ENCODE data around the gene NEB. TPM values are rescaled to one million over a fixed set of nuclear protein-coding genes. Genes with fewer than 3 reads are reported as not detected.
"Not testable (repeated sequence)": the region's sequence is repeated elsewhere in the genome, so short reads cannot be mapped to it uniquely, and the experiment has no call there.

Gene NEB
- total RNA-seq, 2 experiments from 2014 or later: 0.40 to 0.48 TPM

GRCh38 chr2:151711025-151711424 lies 23.3 kb downstream of the NEB start:
- no peaks in the 10 kb centered on the region for H3K9me3 Mint-ChIP-seq
- no peaks in the 10 kb centered on the region for H3K4me1 Mint-ChIP-seq
- CTCF ChIA-PET: no interaction called here
- H3K4me3 Mint-ChIP-seq: no peak overlapping the region
- no peak overlapping the region for H3K27ac Mint-ChIP-seq
- no peaks in the 10 kb centered on the region for H3K36me3 Mint-ChIP-seq (ENCODE audit: low read depth)
- H3K27me3 Mint-ChIP-seq: peaks cover 2% of the 10 kb centered on the region
- POLR2A ChIA-PET: no interaction called here
- no peak for DNase-seq

GRCh38 chr2:151708788-151709187 lies 25.5 kb downstream of the NEB start:
- H3K27ac Mint-ChIP-seq: no peak overlapping the region
- H3K4me3 Mint-ChIP-seq: no peak overlapping the region
- DNase-seq: no peak
- peaks cover 3% of the 10 kb centered on the region for H3K9me3 Mint-ChIP-seq
- POLR2A ChIA-PET: no interaction called here
- H3K4me1 Mint-ChIP-seq: no peaks in the 10 kb centered on the region
- CTCF ChIA-PET: interaction anchor here (0.9 kb wide), 1 partner anchor 9 kb away, joined by 4 read pairs; no protein-coding TSS in a partner anchor
- H3K36me3 Mint-ChIP-seq (ENCODE audit: low read depth): no peaks in the 10 kb centered on the region
- H3K27me3 Mint-ChIP-seq: peaks cover 2% of the 10 kb centered on the region

- Mint-ChIP-seq H3K9me3 (peaks cover 3% of the 10 kb centered on the region), H3K4me3 (no peak overlapping the region), H3K27me3 (peaks cover 2% of the 10 kb centered on the region), H3K36me3 (ENCODE audit: low read depth) (no peaks in the 10 kb centered on the region), H3K4me1 (no peaks in the 10 kb centered on the region), H3K27ac (no peak overlapping the region)
- no peak for DNase-seq
- ChIA-PET POLR2A (no interaction called here), CTCF (interaction anchor here (0.9 kb wide), 1 partner anchor 10 kb away, joined by 4 read pairs; no protein-coding TSS in a partner anchor)
Observed at GRCh38 chr2:151707857-151708256, 26.4 kb downstream of the NEB start.

GRCh38 chr2:151704480-151704961 lies 29.8 kb downstream of the NEB start:
- CTCF ChIA-PET; POLR2A ChIA-PET; H3K36me3 Mint-ChIP-seq (ENCODE audit: low read depth); H3K4me3 Mint-ChIP-seq; H3K4me1 Mint-ChIP-seq; DNase-seq; H3K27ac Mint-ChIP-seq; H3K27me3 Mint-ChIP-seq; H3K9me3 Mint-ChIP-seq: not testable (repeated sequence)

- H3K27me3 Mint-ChIP-seq; DNase-seq; H3K36me3 Mint-ChIP-seq (ENCODE audit: low read depth); POLR2A ChIA-PET; H3K9me3 Mint-ChIP-seq; H3K27ac Mint-ChIP-seq; CTCF ChIA-PET; H3K4me1 Mint-ChIP-seq; H3K4me3 Mint-ChIP-seq: not testable (repeated sequence)
Observed at GRCh38 chr2:151698134-151698533, 36.1 kb downstream of the NEB start.

GRCh38 chr2:151695778-151696177 lies 38.5 kb downstream of the NEB start:
- H3K36me3 Mint-ChIP-seq (ENCODE audit: low read depth): no peaks in the 10 kb centered on the region
- no peak overlapping the region for H3K4me3 Mint-ChIP-seq
- no peak for DNase-seq
- peaks cover 2% of the 10 kb centered on the region for H3K27me3 Mint-ChIP-seq
- H3K9me3 Mint-ChIP-seq: no peaks in the 10 kb centered on the region
- no peak overlapping the region for H3K27ac Mint-ChIP-seq
- H3K4me1 Mint-ChIP-seq: no peaks in the 10 kb centered on the region
- CTCF ChIA-PET: interaction anchor here (1.0 kb wide), 1 partner anchor 134 kb away, joined by 3 read pairs; no protein-coding TSS in a partner anchor
- POLR2A ChIA-PET: no interaction called here

- Mint-ChIP-seq H3K27ac (no peak overlapping the region), H3K9me3 (no peaks in the 10 kb centered on the region), H3K4me1 (no peaks in the 10 kb centered on the region), H3K27me3 (peaks cover 4% of the 10 kb centered on the region), H3K4me3 (no peak overlapping the region), H3K36me3 (ENCODE audit: low read depth) (no peaks in the 10 kb centered on the region)
- ChIA-PET POLR2A (no interaction called here), CTCF (interaction anchor here (0.6 kb wide), 1 partner anchor 720 kb away, joined by 3 read pairs; no protein-coding TSS in a partner anchor)
- no peak for DNase-seq
Observed at GRCh38 chr2:151691631-151692030, 42.6 kb downstream of the NEB start.

- H3K4me1 Mint-ChIP-seq: no peaks in the 10 kb centered on the region
- H3K36me3 Mint-ChIP-seq (ENCODE audit: low read depth): no peaks in the 10 kb centered on the region
- no peak for DNase-seq
- H3K9me3 Mint-ChIP-seq: no peaks in the 10 kb centered on the region
- H3K27me3 Mint-ChIP-seq: peaks cover 4% of the 10 kb centered on the region
- H3K27ac Mint-ChIP-seq: no peak overlapping the region
- H3K4me3 Mint-ChIP-seq: no peak overlapping the region
- CTCF ChIA-PET: no interaction called here
- POLR2A ChIA-PET: no interaction called here
Observed at GRCh38 chr2:151688719-151689118, 45.6 kb downstream of the NEB start.

- ChIA-PET CTCF (no interaction called here), POLR2A (no interaction called here)
- H3K9me3 Mint-ChIP-seq: no peaks in the 10 kb centered on the region
- DNase-seq: no peak
- no peaks in the 10 kb centered on the region for H3K4me1 Mint-ChIP-seq
- no peaks in the 10 kb centered on the region for H3K36me3 Mint-ChIP-seq (ENCODE audit: low read depth)
- peaks cover 2% of the 10 kb centered on the region for H3K27me3 Mint-ChIP-seq
- H3K27ac Mint-ChIP-seq: no peak overlapping the region
- H3K4me3 Mint-ChIP-seq: no peak overlapping the region
Observed at GRCh38 chr2:151682459-151683003, 51.7 kb downstream of the NEB start.

GRCh38 chr2:151681051-151681450 lies 53.2 kb downstream of the NEB start:
- H3K27me3 Mint-ChIP-seq: peaks cover 2% of the 10 kb centered on the region
- H3K9me3 Mint-ChIP-seq: no peaks in the 10 kb centered on the region
- no peak overlapping the region for H3K4me3 Mint-ChIP-seq
- no peak for DNase-seq
- ChIA-PET CTCF (no interaction called here), POLR2A (no interaction called here)
- no peaks in the 10 kb centered on the region for H3K36me3 Mint-ChIP-seq (ENCODE audit: low read depth)
- H3K4me1 Mint-ChIP-seq: no peaks in the 10 kb centered on the region
- no peak overlapping the region for H3K27ac Mint-ChIP-seq

GRCh38 chr2:151679994-151680393 lies 54.3 kb downstream of the NEB start:
- POLR2A ChIA-PET: no interaction called here
- DNase-seq: no peak
- Mint-ChIP-seq H3K4me1 (no peaks in the 10 kb centered on the region), H3K27ac (no peak overlapping the region), H3K4me3 (no peak overlapping the region), H3K9me3 (no peaks in the 10 kb centered on the region), H3K36me3 (ENCODE audit: low read depth) (no peaks in the 10 kb centered on the region), H3K27me3 (peaks cover 2% of the 10 kb centered on the region)
- CTCF ChIA-PET: no interaction called here

- Mint-ChIP-seq H3K36me3 (ENCODE audit: low read depth) (no peaks in the 10 kb centered on the region), H3K4me1 (no peaks in the 10 kb centered on the region), H3K9me3 (no peaks in the 10 kb centered on the region), H3K27ac (no peak overlapping the region), H3K27me3 (peaks cover 2% of the 10 kb centered on the region), H3K4me3 (no peak overlapping the region)
- ChIA-PET CTCF (no interaction called here), POLR2A (no interaction called here)
- DNase-seq: no peak
Observed at GRCh38 chr2:151678849-151679248, 55.4 kb downstream of the NEB start.

GRCh38 chr2:151673016-151673415 lies 61.3 kb downstream of the NEB start:
- POLR2A ChIA-PET: no interaction called here
- Mint-ChIP-seq H3K27me3 (no peaks in the 10 kb centered on the region), H3K9me3 (no peaks in the 10 kb centered on the region), H3K4me3 (no peak overlapping the region), H3K36me3 (ENCODE audit: low read depth) (no peaks in the 10 kb centered on the region), H3K27ac (no peak overlapping the region), H3K4me1 (peaks cover 2% of the 10 kb centered on the region)
- CTCF ChIA-PET: no interaction called here
- DNase-seq: no peak

GRCh38 chr2:151672277-151672676 lies 62.0 kb downstream of the NEB start:
- Mint-ChIP-seq H3K27me3 (no peaks in the 10 kb centered on the region), H3K9me3 (no peaks in the 10 kb centered on the region), H3K4me3 (no peak overlapping the region), H3K4me1 (peaks cover 2% of the 10 kb centered on the region), H3K36me3 (ENCODE audit: low read depth) (no peaks in the 10 kb centered on the region), H3K27ac (no peak overlapping the region)
- DNase-seq: no peak
- POLR2A ChIA-PET: no interaction called here
- CTCF ChIA-PET: no interaction called here
